Hippocampal formation (tissue), 2 donors: ENCODE measurements around the gene MAP3K19.
"Not testable (repeated sequence)": the region's sequence is repeated elsewhere in the genome, so short reads cannot be mapped to it uniquely, and the experiment has no call there.

ENCODE experiments used
- DNase-seq, 2 donors: peaks; one replicate each; lab custom pipeline; 2025; lab: John Stamatoyannopoulos, UW

MAP3K19 gene

GRCh38 chr2:134980639-134981038 lies 66.6 kb downstream of the MAP3K19 start:
- no peak for DNase-seq

DNA sequence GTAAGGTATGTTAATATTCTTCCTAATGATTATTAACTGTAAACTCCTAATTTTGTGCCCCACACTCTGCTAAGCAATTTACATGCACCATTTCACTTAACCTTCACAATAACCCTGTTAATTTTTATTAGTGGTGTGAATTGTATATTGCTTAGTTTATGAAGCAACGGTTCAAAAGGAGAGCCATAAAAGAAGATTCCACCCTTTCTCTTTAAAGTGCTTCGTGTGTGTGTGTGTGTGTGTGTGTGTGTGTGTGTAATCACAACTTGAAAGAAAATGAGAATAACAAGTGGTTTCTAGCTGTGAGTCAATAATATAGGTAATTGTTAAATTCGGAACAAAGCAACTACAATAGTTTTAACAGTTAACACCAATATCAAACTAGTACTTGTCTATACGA lies 68.0 kb downstream of the MAP3K19 start:
- no peak for DNase-seq

- not testable (repeated sequence) for DNase-seq
Measured at GRCh38 chr2:134977104-134977503, 70.1 kb downstream of the MAP3K19 start.

- no peak for DNase-seq
Measured at GRCh38 chr2:134976074-134976702, 71.1 kb downstream of the MAP3K19 start.

DNA sequence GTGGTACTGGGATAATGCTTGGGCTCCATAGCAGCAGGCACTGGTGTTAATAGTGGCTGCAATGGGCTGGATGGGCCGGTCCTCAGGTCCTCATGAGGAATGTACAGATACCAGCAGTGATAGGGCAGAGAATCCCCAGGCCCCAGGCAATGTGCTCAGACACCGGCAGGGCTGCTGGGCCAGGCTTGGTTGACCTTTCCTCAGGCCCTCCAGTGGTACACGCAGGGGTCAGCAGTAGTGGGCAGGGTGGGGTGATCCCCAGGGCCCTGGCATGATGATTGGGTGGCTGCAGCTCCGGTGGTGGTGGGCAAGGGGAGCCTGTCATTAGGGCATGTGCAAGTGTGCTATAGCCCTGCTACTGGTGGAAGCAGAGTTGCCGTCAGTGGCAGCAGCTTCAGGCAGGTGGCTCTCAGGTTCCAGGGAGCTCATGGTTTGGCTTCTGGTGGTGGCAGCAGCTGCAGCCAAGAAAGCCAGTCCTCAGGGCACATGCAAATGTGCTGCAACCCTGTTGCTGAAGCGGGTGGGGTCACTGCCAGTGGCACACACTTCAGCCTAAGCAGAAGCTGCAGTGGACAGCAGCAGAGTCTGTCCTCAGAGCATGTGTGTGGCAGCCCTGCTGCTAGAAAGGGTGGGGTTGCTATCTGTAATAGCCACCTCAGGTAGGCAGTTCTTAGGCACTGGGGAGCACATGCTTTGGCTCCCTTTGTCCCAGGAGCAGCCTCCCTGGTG lies 71.8 kb downstream of the MAP3K19 start:
- DNase-seq = no peak

- no peak for DNase-seq
Measured at GRCh38 chr2:134973241-134974138, 73.8 kb downstream of the MAP3K19 start.

- DNase-seq = not testable (repeated sequence)
Measured at GRCh38 chr2:134967166-134967565, 80.1 kb downstream of the MAP3K19 start.

DNA sequence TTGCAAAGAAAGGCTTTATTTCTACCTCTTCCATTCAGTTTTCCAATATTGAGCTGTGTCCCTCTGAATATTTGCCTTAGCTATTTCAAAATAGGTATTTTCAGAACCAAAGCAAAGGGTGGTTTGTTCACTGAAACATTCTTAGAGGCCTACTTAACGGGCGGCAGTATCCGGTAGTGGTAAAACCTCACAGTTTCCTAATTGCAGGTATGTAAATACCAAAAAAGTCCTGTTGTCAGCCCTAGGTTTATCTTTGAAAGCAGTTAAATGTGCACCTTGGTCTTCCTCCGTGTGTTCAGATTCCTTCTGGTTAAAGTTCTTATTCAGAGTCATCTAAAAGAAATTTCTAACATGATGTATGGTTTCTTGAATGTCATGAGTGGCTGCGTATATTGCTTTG lies 89.8 kb downstream of the MAP3K19 start:
- no peak for DNase-seq

DNA sequence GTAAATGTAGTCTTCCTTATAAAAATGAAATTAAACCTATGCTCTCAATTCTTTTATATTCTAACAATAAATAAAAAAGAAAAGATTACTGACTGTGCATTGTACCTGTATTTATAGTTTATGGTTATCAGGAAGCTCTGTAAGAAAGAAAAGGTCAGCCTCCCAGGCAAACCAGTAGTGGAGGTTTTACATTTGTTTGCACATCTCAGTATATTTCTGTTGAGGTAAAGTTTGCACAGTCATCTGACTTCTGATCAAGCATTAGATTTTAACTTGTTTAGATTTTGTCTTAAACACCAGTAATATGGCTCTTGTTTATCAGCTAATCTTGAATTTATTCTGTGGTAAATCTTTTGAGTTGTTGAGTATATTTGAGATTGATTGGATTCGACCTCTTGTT lies 91.5 kb downstream of the MAP3K19 start:
- no peak for DNase-seq

- no peak for DNase-seq
Measured at GRCh38 chr2:134954065-134954464, 93.2 kb downstream of the MAP3K19 start.

DNA sequence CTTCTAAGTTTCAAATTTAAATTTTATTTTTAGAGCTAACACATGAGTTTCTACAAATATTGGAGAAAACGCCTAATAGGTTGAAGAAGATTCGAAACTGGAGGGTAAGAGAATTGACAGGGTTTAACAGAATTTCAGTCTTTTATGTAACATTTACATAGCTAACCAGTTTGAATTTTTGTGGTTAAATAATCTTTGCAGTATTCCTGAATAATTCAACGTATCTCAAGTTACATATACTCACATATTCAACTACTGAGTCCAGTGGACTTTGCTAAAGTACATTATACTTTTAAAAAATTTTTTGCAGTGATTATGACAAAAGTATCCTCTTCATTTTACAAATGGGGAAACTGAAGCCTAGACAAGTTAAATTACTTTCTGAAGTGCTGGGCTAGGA lies 94.6 kb downstream of the MAP3K19 start:
- DNase-seq = no peak

DNA sequence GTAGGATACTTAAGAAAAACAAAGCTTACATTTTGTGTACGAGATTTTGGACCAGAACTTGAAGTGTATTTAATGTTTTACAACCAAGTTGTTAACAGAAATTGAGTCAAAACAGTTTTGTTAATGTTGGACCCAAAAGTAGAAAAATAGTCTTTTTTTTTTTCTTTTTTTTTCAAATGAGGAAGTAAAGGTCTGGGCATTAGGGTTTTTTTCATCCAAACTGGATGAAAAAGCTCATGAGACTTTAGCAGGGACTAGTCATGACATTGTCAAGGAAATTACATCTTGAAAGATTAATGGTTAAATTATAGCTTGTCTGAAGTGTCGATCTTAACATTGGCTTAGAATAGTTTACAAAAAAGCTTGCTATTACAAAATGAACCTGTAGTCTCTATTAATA lies 96.4 kb downstream of the MAP3K19 start:
- DNase-seq = no peak

GRCh38 chr2:134949981-134950708 lies 97.1 kb downstream of the MAP3K19 start:
- DNase-seq = no peak

DNA sequence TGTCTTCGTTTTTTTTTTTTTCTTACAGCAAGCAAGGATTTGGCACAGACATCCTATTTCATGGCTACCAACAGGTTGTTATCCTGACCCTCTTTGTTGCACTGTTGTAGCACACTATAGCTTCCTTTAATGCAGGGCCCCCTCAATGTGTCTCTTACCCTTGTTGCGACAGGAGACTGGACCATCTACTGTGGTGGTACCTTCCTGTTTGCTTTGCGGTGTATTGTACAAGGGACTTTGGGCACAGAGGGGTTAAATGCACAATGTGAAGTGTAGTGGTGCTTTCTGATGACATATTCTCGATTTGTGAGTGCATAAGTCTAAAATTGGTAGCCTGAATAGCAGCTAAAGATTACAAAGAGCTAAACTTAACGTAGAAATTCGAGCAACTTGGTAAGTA lies 101.2 kb downstream of the MAP3K19 start:
- no peak for DNase-seq

- DNase-seq = no peak
Measured at GRCh38 chr2:134944975-134945374, 102.3 kb downstream of the MAP3K19 start.

- DNase-seq = no peak
Measured at GRCh38 chr2:134943540-134943939, 103.7 kb downstream of the MAP3K19 start.

GRCh38 chr2:134936691-134937090 lies 110.6 kb downstream of the MAP3K19 start:
- no peak for DNase-seq

- no peak for DNase-seq
Measured at GRCh38 chr2:134934641-134935040, 112.6 kb downstream of the MAP3K19 start.

GRCh38 chr2:134934150-134934549 lies 113.1 kb downstream of the MAP3K19 start:
- no peak for DNase-seq

- no peak for DNase-seq
Measured at GRCh38 chr2:134933732-134934131, 113.5 kb downstream of the MAP3K19 start.

GRCh38 chr2:134932864-134933526 lies 114.3 kb downstream of the MAP3K19 start:
- DNase-seq = no peak
